GM12892 (cell line): ENCODE results near the gene STK38.

Experiments used
- POLR2AphosphoS5 ChIP-seq: IDR thresholded peaks from 2 replicates; pipeline ENCODE4 v1.6.1; 2011; ENCODE audit warnings: low read depth, low read length, control low read depth
- TAF1 ChIP-seq: IDR thresholded peaks from 2 replicates; pipeline ENCODE4 v1.6.1; 2011; ENCODE audit warnings: low read depth, mild to moderate bottlenecking, control low read depth, low read length, borderline replicate concordance

- no peak for TF ChIP-seq TAF1
- TF ChIP-seq POLR2AphosphoS5, result no peak
These were observed 30.7 kb downstream of the STK38 start for GRCh38 chr6:36516559-36516958.
